GM19238 (cell line): ENCODE measurements around the gene NAGPA.

Experiments
- DNase-seq: peaks from one replicate; pipeline ENCODE4 v3.0.0; 2011; ENCODE audit warnings: low spot score; ENCODE audit not compliant: insufficient read length

The NAGPA gene

DNA sequence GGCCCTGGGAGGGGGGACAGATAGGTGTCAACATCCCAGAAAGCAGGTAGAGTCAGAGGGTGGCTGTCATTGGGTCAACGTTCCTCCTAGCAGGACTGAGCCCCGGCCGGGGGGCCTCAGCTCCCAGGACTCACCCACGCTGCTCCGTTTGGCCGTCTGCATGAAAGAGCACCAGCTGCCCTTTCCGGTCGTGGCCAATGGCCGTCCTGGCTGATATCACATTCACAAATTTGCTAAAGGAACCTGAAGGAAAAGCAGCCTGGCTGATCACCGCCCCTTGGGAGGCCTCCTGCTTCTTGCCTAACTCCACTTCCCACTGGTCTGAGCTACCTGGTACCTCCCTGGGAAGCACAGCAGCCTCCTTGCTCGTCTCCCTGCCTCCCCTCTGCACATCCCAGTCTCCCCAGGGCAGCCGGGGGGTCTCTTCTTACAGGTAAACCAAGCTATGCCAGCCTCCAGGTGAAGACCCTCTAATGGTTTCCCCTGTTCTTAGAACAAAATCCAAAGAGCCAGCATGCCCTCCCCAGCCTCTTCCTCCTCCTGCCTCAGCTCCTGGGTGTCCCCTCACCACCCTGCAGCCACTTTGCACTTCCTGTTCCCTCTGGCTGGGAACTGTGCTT lies 3.4 kb downstream of the NAGPA start:
- no peak for DNase-seq

GRCh38 chr16:5028950-5029475 lies 4.7 kb downstream of the NAGPA start:
- DNase-seq = no peak

- no peak for DNase-seq
Observed at GRCh38 chr16:5027575-5028235, 6.0 kb downstream of the NAGPA start.

- no peak for DNase-seq
Observed at GRCh38 chr16:5027086-5027485, 6.6 kb downstream of the NAGPA start.

DNA sequence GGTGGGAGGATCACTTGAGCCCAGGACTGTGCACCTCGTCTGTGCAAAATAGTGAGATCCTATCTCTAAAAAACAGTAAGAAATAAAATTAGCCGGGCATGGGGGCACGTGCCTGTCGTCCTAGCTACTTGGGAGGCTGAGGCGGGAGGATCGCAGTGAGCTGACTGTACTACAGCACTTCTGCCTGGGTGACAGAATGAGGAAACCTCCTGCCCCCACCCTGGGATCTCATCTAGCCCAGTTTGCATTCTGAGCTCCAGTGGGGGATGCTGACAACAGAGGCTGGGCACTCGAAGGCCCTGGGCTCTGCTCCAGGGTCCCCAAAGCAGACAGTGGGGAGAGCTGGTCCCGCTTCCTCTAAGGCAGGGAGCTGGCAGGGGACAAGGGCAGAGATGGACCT lies 7.1 kb downstream of the NAGPA start:
- no peak for DNase-seq

DNA sequence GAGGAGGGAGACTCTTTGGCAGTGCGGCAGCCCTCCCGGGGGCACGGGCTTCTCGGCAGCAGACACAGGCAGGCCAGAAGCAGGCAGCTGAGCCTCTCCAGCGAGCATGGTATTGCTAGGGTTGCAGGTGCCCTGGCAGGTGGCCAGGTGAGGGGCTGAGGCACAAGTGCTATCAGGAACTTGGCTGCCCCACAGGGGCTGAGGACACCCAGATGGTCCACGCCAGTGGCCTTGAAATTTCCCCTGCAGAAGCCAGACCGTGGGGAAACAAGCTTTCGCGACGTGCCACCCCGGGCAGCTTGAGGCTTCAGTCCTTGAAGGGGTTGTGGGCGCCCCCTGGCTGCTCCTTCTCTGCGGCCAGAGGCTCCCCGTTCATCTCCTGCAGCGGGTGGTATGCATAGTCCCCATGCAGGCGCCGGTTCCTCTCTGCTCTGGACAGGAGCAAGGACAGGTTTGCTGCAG lies 8.5 kb downstream of the NAGPA start:
- no peak for DNase-seq

GRCh38 chr16:5024632-5025031 lies 9.1 kb downstream of the NAGPA start:
- DNase-seq = no peak

DNA sequence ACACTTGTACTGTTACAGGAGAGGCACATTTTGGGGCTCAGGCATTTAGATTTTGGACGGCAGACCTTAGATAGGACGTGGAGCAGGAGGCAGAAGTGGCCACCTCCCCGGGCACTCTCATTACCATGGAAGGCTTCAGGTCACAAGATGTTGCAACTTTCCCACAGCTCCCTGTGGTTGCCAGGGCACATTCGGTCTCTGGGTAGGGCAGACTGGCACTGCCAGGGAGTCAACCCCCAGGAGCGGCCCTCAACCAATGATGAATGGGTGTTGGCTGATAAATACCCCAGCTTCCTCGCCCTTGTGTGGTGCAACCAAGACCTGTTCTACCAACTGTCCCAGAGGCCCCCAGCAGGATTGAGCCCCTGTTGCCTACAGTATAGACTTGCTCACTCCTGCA lies 11.2 kb downstream of the NAGPA start:
- no peak for DNase-seq

- DNase-seq = no peak
Observed at GRCh38 chr16:5020551-5020950, 13.2 kb downstream of the NAGPA start.

GRCh38 chr16:5019775-5020174 lies 14.0 kb downstream of the NAGPA start:
- DNase-seq = no peak

GRCh38 chr16:5018793-5019192 lies 14.9 kb downstream of the NAGPA start:
- no peak for DNase-seq

- no peak for DNase-seq
Observed at GRCh38 chr16:5017678-5017969, 16.1 kb downstream of the NAGPA start.

GRCh38 chr16:5016967-5017677 lies 16.6 kb downstream of the NAGPA start:
- DNase-seq = no peak

DNA sequence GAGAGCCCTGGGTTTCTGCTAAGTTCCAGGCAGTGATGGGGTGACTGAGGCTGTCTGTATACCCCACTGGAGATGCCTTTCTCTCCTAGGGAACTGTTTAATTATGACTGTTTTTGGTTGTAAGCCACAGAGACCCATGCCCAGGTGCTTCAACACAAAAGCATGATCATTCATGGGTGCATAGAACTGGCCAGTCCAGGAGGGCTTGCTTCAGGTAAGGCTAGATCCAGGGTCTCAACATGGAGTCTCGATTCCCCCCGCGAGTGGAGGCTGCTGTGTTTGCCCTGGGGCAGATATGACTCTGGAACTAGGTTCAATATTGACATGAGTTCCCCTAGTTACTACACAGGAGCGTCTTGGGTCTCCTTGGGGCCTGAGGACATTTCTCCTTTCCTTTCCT lies 17.8 kb downstream of the NAGPA start:
- DNase-seq = no peak

DNA sequence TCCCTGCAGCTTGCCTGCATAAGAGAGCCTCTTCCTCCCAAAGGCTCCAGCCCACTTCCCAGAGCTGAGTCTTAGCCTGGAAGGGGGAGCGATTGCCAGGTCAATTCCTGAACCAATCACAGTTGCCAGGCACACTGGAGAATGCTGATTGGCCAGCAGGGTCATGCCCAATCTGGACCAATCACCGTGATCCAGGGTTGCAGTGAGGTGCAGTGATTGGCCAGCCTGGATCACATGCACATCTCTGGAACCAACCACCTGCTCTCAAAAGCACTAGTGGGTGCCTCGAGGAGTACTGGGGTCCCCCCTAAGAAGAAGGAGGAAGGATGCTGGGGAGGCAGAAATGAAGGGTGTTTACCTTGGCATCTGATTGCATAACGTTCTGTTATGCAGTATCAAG lies 18.4 kb downstream of the NAGPA start:
- no peak for DNase-seq

DNA sequence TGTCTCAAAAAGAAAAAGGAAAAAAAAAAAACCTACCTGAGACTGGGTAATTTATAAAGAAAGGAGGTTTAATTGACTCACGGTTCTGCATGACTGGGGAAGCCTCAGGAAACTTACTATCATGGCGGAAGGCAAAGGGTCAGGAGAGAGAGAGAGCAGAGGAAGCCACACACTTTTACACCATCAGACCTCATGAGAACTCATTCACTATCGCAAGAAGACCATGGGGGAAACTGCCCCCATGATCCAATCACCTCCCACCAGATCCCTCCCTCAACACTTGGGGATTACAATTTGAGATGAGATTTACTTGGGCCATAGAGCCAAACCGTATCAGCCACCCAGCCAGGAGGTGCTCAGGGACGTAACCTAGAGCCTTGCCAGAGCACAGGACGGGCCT lies 20.8 kb downstream of the NAGPA start:
- DNase-seq = no peak

GRCh38 chr16:5011637-5012036 lies 22.1 kb downstream of the NAGPA start:
- no peak for DNase-seq

GRCh38 chr16:5010576-5011329 lies 23.0 kb downstream of the NAGPA start:
- no peak for DNase-seq

GRCh38 chr16:5008311-5008731 lies 25.4 kb downstream of the NAGPA start:
- no peak for DNase-seq

DNA sequence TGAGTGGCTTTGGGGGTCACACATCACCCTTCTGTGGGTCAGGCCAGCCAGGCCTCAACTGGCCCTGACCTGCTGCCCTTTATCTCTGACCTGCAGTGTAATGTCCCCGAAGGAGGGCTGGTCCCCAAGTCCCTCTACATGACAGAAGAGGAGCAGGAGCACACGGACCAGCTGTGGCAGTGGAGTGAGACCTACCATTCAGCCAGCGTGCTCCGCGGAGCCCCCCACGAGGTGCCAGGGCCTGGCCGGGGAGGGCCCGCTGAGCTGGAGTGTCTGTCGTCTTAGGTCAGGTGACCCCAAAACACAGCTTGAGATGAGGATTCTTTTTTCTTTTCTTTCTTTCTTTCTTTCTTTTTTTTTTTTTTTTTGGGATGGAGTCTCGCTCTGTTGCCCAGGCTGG lies 26.5 kb downstream of the NAGPA start:
- no peak for DNase-seq

DNA sequence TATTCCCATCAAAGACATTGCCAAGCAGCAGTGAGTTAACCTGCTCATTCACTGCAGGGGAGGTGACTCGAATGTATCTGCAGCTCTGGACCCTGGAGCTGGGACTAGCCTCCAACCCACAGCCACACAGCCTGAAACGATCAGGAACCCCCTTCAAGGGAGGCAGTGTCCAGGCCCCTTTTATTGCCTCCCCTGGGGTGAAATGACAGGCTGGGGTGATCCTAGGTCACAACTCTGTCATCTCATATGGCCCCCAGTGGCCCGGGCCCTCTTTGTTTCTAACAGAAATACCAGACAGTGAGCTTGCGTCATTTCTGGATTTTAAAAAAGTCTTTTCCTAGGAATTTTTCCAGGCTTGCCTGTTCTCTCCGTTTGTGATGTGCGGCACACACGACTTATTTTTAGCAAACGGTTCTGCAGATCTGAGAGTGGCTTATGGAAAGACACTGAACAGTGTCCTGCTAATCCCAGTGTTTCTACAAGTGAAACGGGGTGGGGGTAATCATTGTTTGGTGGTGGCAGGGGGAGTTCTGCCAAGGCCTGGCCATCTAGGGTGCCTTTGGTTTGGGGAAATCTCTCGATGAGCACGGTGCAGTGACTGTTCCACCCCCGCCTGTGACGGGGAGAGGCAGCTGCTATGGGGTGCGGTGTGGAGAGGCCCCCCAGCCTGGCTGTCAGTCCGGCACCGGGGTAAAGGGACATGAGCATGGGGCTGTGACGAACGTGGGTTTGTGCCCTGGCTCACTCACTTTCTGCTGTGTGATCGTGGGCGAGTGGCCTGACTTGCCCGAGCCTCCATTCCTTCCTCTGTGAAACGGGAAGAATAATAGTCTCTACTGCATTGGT lies 27.2 kb downstream of the NAGPA start:
- DNase-seq = no peak
